Measurements from ENCODE around the gene THBD. TPM values are rescaled to one million over a fixed set of nuclear protein-coding genes. Genes with fewer than 3 reads are reported as not detected.
A peak's percentile ranks its signal among the peaks of the same experiment; 100 is the strongest.

The THBD gene
- total RNA-seq, 1 donor from 2014 or later, result 326 TPM

GRCh38 chr20:23034721-23035671 lies 14.5 kb downstream of the THBD start, which contains the start of gene SSTR4:
Gene SSTR4, plus strand, starts transcription at chr20:23035312. Its CDS starts 172 bp downstream, at chr20:23035484.
- Histone ChIP-seq H3K36me3 (no peaks in the 10 kb centered on the region), H3K9me3 (no peaks in the 10 kb centered on the region), H3K4me1 (no peaks in the 10 kb centered on the region), H3K4me3 (peak within 1 kb of the TSS; percentile 42 to 49), H3K27me3 (no peaks in the 10 kb centered on the region), H3K27ac (no peak within 1 kb of the TSS)
- intact Hi-C loops (cut with DNase I), result no loop called here
- TF ChIP-seq, protein P1, sequence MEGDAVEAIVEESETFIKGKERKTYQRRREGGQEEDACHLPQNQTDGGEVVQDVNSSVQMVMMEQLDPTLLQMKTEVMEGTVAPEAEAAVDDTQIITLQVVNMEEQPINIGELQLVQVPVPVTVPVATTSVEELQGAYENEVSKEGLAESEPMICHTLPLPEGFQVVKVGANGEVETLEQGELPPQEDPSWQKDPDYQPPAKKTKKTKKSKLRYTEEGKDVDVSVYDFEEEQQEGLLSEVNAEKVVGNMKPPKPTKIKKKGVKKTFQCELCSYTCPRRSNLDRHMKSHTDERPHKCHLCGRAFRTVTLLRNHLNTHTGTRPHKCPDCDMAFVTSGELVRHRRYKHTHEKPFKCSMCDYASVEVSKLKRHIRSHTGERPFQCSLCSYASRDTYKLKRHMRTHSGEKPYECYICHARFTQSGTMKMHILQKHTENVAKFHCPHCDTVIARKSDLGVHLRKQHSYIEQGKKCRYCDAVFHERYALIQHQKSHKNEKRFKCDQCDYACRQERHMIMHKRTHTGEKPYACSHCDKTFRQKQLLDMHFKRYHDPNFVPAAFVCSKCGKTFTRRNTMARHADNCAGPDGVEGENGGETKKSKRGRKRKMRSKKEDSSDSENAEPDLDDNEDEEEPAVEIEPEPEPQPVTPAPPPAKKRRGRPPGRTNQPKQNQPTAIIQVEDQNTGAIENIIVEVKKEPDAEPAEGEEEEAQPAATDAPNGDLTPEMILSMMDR (IDR thresholded peaks at IDR 0.05), result no peak
- no peak for DNase-seq (ENCODE audit: low spot score in 2 of 2)

GRCh38 chr20:23033918-23034317 lies 15.6 kb downstream of the THBD start:
- intact Hi-C loops (cut with DNase I), result no loop called here
- H3K4me3 ChIP-seq, result no peak overlapping the region
- no peak overlapping the region for H3K27ac ChIP-seq
- no peaks in the 10 kb centered on the region for H3K27me3 ChIP-seq
- no peaks in the 10 kb centered on the region for H3K9me3 ChIP-seq
- TF ChIP-seq, protein P1 (IDR thresholded peaks at IDR 0.05), result no peak
- no peaks in the 10 kb centered on the region for H3K36me3 ChIP-seq
- no peaks in the 10 kb centered on the region for H3K4me1 ChIP-seq
- no peak for DNase-seq (ENCODE audit: low spot score in 2 of 2)

DNA sequence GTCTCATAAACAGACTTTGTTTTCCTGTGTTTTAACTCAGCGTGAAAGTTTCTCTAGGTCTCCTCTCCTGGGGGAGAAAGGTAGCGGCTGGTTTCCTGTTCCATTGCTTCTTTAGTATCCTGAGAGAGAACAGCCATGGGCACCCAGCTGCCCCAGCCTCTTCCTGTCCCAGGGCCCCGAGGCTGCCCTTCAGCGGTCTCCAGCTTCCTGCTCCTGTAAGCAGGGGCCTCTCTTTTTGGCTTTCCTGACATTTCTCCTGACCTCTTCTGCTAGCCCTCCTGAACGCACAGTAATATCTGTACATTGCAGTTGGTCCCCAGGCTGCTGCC lies 16.8 kb downstream of the THBD start:
- intact Hi-C loops (cut with DNase I), result no loop called here
- DNase-seq (ENCODE audit: low spot score in 2 of 2), result no peak
- Histone ChIP-seq H3K27ac (no peak overlapping the region), H3K4me1 (no peaks in the 10 kb centered on the region), H3K4me3 (no peak overlapping the region), H3K27me3 (no peaks in the 10 kb centered on the region), H3K9me3 (no peaks in the 10 kb centered on the region), H3K36me3 (no peaks in the 10 kb centered on the region)
- TF ChIP-seq, protein P1 (IDR thresholded peaks at IDR 0.05), result no peak

DNA sequence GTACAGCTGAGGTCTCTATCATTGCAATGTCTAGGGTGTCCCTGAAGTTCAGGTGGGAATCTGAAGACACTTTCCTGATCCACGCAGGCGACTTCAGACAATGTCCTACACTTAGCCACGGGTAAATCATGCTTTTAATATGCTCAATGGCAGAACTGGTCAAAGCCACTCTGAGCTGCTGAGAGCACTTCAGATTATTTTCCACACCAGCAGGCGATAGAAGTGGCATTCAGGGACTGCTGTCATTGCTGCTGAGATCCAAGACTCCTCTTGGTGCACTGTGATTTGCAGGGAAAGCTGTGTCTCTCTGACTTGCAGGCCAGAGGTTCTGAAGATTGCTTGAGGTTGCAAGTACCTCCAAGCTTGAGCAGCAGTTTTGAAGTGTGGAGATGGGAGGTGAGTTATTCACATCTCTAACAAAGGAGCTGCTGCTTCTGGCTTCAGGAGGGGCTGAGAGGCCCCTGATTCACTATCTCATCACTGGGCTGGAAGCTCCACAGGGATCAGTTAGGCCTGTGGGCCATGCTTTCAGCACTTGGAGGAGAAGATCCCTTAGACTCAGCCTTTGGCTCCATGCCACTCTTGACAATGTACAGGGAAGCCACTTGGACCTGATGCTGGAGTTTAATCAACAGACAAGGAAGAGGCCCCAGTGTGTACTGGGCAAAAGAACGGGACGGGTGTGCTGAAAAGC lies 17.3 kb downstream of the THBD start:
- intact Hi-C loops (cut with DNase I), result no loop called here
- Histone ChIP-seq H3K27ac (no peak overlapping the region), H3K36me3 (no peaks in the 10 kb centered on the region), H3K4me1 (no peaks in the 10 kb centered on the region), H3K4me3 (no peak overlapping the region), H3K27me3 (no peaks in the 10 kb centered on the region), H3K9me3 (no peaks in the 10 kb centered on the region)
- TF ChIP-seq, protein P1 (IDR thresholded peaks at IDR 0.05), result no peak
- no peak for DNase-seq (ENCODE audit: low spot score in 2 of 2)

DNA sequence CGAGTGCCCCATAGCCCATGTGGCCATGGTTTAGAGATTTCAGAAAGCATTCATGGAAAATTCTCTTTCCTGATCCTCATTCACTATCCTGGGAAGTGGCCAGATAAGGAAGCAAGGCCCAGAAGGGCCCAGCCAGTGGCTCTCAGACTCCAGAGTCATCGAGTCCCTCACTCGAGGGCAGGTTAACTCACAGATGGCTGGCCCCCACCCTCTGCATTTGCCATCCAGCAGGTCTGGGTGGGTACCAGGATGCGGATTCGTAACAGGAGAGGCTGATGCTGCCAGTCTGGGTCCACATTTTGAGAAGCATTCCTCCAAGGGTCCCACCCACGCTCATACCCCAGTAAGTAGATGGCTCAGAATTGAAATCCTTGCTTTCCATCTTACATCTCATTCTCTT lies 18.1 kb downstream of the THBD start:
- H3K27ac ChIP-seq, result no peak overlapping the region
- intact Hi-C loops (cut with DNase I), result no loop called here
- no peak overlapping the region for H3K4me3 ChIP-seq
- no peaks in the 10 kb centered on the region for H3K36me3 ChIP-seq
- TF ChIP-seq, protein P1 (IDR thresholded peaks at IDR 0.05), result no peak
- no peaks in the 10 kb centered on the region for H3K9me3 ChIP-seq
- no peak for DNase-seq (ENCODE audit: low spot score in 2 of 2)
- no peaks in the 10 kb centered on the region for H3K4me1 ChIP-seq
- no peaks in the 10 kb centered on the region for H3K27me3 ChIP-seq
